Measurements from ENCODE around the gene CELA2A. TPM values are rescaled to one million over a fixed set of nuclear protein-coding genes. Genes with fewer than 3 reads are reported as not detected.

The CELA2A gene
- total and polyA plus RNA-seq, 9 of the 15 experiments (the other 6 are each of a cell fraction or from before 2014, with no cell fraction given): 0.62 TPM; not detected in 8

GRCh38 chr1:15448877-15449462, 7.6 kb upstream of the CELA2A start (continued):
- TF ChIP-seq XRCC3 (IDR thresholded peaks at IDR 0.05) (no peak), NFYB (IDR thresholded peaks at IDR 0.05; ENCODE audit: extremely low read depth, insufficient read length) (no peak), SIRT6 (IDR thresholded peaks at IDR 0.05; ENCODE audit: low read depth, low read length) (no peak), ZNF239 (CRISPR knock-in tag; IDR thresholded peaks at IDR 0.05) (no peak), SLC30A9 (CRISPR knock-in tag; IDR thresholded peaks at IDR 0.05) (no peak), ZNF696 (CRISPR knock-in tag; conservative IDR thresholded peaks at IDR 0.05) (no peak), CHD4 (IDR thresholded peaks at IDR 0.05; ENCODE audit: insufficient read depth, insufficient replicate concordance, low read depth, low read length, poor library complexity, severe bottlenecking) (peak; percentile 68), CBX3 (IDR thresholded peaks at IDR 0.05; ENCODE audit: borderline replicate concordance in 1 of 2, low read length in 2 of 2) (0 out of 3 replicates have a peak, but pooled peaks of 1 of the 2 experiments have one; percentile 17), RCOR1 (IDR thresholded peaks at IDR 0.05; ENCODE audit: borderline replicate concordance in 1 of 2, low read depth in 2 of 2, low read length in 2 of 2) (peak in 1 of 2 experiments; percentile 82; a peak in 2 of 4 replicates), MYBL2 (IDR thresholded peaks at IDR 0.05; ENCODE audit: low read depth) (no peak), MYBL2 (CRISPR knock-in tag; IDR thresholded peaks at IDR 0.05; ENCODE audit: borderline replicate concordance) (no peak), ADNP (tag; IDR thresholded peaks at IDR 0.05) (peak; percentile 97), ZNF174 (CRISPR knock-in tag; IDR thresholded peaks at IDR 0.05) (no peak), TRIM24 (IDR thresholded peaks at IDR 0.05) (no peak), SMAD4 (CRISPR knock-in tag; conservative IDR thresholded peaks at IDR 0.05) (no peak), MEF2A (IDR thresholded peaks at IDR 0.05; ENCODE audit: control insufficient read depth, low read depth, low read length) (no peak), CTBP1 (IDR thresholded peaks at IDR 0.05; ENCODE audit: borderline replicate concordance) (no peak), ZNF79 (CRISPR knock-in tag; IDR thresholded peaks at IDR 0.05; ENCODE audit: low read depth) (no peak)
- TF ChIP-seq, protein P1, sequence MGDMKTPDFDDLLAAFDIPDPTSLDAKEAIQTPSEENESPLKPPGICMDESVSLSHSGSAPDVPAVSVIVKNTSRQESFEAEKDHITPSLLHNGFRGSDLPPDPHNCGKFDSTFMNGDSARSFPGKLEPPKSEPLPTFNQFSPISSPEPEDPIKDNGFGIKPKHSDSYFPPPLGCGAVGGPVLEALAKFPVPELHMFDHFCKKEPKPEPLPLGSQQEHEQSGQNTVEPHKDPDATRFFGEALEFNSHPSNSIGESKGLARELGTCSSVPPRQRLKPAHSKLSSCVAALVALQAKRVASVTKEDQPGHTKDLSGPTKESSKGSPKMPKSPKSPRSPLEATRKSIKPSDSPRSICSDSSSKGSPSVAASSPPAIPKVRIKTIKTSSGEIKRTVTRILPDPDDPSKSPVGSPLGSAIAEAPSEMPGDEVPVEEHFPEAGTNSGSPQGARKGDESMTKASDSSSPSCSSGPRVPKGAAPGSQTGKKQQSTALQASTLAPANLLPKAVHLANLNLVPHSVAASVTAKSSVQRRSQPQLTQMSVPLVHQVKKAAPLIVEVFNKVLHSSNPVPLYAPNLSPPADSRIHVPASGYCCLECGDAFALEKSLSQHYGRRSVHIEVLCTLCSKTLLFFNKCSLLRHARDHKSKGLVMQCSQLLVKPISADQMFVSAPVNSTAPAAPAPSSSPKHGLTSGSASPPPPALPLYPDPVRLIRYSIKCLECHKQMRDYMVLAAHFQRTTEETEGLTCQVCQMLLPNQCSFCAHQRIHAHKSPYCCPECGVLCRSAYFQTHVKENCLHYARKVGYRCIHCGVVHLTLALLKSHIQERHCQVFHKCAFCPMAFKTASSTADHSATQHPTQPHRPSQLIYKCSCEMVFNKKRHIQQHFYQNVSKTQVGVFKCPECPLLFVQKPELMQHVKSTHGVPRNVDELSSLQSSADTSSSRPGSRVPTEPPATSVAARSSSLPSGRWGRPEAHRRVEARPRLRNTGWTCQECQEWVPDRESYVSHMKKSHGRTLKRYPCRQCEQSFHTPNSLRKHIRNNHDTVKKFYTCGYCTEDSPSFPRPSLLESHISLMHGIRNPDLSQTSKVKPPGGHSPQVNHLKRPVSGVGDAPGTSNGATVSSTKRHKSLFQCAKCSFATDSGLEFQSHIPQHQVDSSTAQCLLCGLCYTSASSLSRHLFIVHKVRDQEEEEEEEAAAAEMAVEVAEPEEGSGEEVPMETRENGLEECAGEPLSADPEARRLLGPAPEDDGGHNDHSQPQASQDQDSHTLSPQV (IDR thresholded peaks at IDR 0.05): no peak
- TF ChIP-seq, protein P2, sequence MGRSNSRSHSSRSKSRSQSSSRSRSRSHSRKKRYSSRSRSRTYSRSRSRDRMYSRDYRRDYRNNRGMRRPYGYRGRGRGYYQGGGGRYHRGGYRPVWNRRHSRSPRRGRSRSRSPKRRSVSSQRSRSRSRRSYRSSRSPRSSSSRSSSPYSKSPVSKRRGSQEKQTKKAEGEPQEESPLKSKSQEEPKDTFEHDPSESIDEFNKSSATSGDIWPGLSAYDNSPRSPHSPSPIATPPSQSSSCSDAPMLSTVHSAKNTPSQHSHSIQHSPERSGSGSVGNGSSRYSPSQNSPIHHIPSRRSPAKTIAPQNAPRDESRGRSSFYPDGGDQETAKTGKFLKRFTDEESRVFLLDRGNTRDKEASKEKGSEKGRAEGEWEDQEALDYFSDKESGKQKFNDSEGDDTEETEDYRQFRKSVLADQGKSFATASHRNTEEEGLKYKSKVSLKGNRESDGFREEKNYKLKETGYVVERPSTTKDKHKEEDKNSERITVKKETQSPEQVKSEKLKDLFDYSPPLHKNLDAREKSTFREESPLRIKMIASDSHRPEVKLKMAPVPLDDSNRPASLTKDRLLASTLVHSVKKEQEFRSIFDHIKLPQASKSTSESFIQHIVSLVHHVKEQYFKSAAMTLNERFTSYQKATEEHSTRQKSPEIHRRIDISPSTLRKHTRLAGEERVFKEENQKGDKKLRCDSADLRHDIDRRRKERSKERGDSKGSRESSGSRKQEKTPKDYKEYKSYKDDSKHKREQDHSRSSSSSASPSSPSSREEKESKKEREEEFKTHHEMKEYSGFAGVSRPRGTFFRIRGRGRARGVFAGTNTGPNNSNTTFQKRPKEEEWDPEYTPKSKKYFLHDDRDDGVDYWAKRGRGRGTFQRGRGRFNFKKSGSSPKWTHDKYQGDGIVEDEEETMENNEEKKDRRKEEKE (IDR thresholded peaks at IDR 0.05; ENCODE audit: borderline replicate concordance in 1 of 2, control insufficient read depth in 1 of 2, low read depth in 2 of 2, low read length in 1 of 2): no peak

Measured in K562 (cell line).